ENCODE data around the gene RFWD3.

DNA sequence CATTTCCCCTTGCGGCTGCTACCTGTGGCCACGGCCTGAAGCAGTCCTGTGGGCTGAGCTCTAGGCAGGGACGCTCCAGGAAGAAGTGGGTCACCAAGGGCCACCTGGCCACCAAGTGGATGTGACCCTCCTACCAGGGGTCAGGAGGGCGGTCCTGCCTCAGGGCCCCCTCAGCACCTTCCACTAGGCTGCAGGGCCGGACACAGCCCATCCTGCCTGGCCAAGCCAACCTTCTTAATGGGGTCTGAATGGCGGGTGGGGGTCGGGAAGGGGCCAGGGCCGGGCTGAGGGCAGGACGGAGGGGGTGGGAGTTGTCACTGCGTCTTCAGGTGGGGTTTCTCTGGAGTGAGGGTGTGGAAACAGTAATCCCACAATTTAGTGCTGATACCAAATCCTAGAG lies 47.2 kb upstream of the RFWD3 start:
- TF ChIP-seq, protein P1, sequence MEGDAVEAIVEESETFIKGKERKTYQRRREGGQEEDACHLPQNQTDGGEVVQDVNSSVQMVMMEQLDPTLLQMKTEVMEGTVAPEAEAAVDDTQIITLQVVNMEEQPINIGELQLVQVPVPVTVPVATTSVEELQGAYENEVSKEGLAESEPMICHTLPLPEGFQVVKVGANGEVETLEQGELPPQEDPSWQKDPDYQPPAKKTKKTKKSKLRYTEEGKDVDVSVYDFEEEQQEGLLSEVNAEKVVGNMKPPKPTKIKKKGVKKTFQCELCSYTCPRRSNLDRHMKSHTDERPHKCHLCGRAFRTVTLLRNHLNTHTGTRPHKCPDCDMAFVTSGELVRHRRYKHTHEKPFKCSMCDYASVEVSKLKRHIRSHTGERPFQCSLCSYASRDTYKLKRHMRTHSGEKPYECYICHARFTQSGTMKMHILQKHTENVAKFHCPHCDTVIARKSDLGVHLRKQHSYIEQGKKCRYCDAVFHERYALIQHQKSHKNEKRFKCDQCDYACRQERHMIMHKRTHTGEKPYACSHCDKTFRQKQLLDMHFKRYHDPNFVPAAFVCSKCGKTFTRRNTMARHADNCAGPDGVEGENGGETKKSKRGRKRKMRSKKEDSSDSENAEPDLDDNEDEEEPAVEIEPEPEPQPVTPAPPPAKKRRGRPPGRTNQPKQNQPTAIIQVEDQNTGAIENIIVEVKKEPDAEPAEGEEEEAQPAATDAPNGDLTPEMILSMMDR (IDR thresholded peaks at IDR 0.05) = no peak
- TF ChIP-seq POLR2A (IDR thresholded peaks at IDR 0.05) = no peak
- TF ChIP-seq POLR2AphosphoS5 (IDR thresholded peaks at IDR 0.05) = no peak

All from stomach (tissue), 4 donors.